B cell (primary cell): ENCODE data around the gene TMEM273.

Experiments used
- CTCF ChIP-seq: fragments of 200-600 bp; IDR thresholded peaks from one replicate; pipeline ENCODE4 v1.8.0; 2022; ENCODE audit warnings: antibody characterized with exemption, mild to moderate bottlenecking
- EZH2 ChIP-seq: IDR thresholded peaks from 2 replicates; pipeline ENCODE4 v1.6.1; 2012; ENCODE audit warnings: borderline replicate concordance, low read depth, mild to moderate bottlenecking, moderate library complexity, low read length; ENCODE audit not compliant: insufficient read depth, poor library complexity, severe bottlenecking

GRCh38 chr10:49128854-49129253, 59.3 kb downstream of the TMEM273 start:
- TF ChIP-seq CTCF (no peak), EZH2 (no peak)
